GM12891 (cell line): ENCODE results near the gene CFAP92.

ENCODE experiments used
- PAX5 ChIP-seq: IDR thresholded peaks from 2 replicates; pipeline ENCODE4 v1.6.1; 2011; ENCODE audit warnings: low read length, moderate library complexity, mild to moderate bottlenecking; ENCODE audit not compliant: insufficient read depth, severe bottlenecking
- POLR2A ChIP-seq: IDR thresholded peaks from 2 replicates; pipeline ENCODE4 v1.6.1; 2011; ENCODE audit warnings: low read depth, low read length, control low read depth
- POLR2AphosphoS5 ChIP-seq: IDR thresholded peaks from 2 replicates; pipeline ENCODE4 v1.6.1; 2011; ENCODE audit warnings: low read depth, low read length, control low read depth
- SPI1 ChIP-seq: IDR thresholded peaks from 2 replicates; pipeline ENCODE4 v1.6.1; 2011; ENCODE audit warnings: low read depth, low read length, control low read depth
- TAF1 ChIP-seq: IDR thresholded peaks from 2 replicates; pipeline ENCODE4 v1.6.1; 2011; ENCODE audit warnings: low read depth, low read length, control low read depth

DNA sequence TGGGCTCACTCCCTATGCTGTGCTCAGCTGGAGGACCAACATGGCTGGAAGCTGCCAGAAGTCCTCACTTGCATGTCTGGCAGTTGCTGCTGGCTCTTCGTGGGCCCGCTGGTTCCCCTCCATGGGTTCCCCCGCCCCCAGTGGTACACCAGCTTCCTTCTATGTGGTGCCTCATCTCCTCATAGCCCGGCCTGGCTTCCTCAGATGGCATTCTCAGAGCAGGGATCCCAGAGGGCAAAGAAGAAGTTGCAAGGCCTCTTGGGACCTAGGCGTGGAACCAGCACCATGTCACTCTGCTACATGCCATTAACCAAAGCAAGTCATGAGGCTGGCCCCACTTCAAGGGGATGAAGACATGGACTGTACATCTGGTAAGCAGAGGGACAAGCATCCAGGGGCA is 2.9 kb upstream of the CFAP92 start:
- TF ChIP-seq POLR2A (no peak), PAX5 (no peak), TAF1 (no peak), POLR2AphosphoS5 (no peak), SPI1 (no peak)
